Measurements from ENCODE around the gene NUP210. TPM values are rescaled to one million over a fixed set of nuclear protein-coding genes. Genes with fewer than 3 reads are reported as not detected.

NUP210 gene
- total and polyA plus RNA-seq, 3 donors from 2014 or later, result 26.2 to 44.0 (median 37.4) TPM

DNA sequence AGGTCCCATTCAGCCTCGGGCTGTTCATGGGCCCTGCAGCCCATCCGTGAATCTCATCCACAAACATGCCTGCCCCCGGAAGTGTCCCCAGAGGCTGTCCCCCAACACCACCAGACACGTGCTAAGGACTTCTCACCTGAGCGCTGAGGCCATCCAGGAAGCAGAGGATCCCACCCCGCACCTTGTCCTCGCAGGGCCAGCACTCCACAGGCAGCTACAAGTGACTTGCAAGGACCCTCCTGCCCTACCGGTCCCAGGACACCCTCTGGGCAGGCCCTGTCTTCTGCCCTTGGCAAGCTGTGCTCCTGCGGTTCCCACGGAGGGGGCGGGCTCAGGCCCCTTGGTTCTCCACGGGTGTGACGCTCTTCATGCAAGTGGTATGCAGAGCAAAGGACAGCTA is 146.0 kb downstream of the NUP210 start:
- Histone ChIP-seq H3K9me3 (no peaks in the 10 kb centered on the region), H3K36me3 (ENCODE audit: low read depth, missing control alignments) (no peaks in the 10 kb centered on the region), H3K4me1 (peaks cover 19% of the 10 kb centered on the region), H3K27ac (no peak overlapping the region), H3K27me3 (no peaks in the 10 kb centered on the region), H3K4me3 (no peak overlapping the region)
- no peak for TF ChIP-seq POLR2A (IDR thresholded peaks at IDR 0.05)
- TF ChIP-seq, protein P1, sequence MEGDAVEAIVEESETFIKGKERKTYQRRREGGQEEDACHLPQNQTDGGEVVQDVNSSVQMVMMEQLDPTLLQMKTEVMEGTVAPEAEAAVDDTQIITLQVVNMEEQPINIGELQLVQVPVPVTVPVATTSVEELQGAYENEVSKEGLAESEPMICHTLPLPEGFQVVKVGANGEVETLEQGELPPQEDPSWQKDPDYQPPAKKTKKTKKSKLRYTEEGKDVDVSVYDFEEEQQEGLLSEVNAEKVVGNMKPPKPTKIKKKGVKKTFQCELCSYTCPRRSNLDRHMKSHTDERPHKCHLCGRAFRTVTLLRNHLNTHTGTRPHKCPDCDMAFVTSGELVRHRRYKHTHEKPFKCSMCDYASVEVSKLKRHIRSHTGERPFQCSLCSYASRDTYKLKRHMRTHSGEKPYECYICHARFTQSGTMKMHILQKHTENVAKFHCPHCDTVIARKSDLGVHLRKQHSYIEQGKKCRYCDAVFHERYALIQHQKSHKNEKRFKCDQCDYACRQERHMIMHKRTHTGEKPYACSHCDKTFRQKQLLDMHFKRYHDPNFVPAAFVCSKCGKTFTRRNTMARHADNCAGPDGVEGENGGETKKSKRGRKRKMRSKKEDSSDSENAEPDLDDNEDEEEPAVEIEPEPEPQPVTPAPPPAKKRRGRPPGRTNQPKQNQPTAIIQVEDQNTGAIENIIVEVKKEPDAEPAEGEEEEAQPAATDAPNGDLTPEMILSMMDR (IDR thresholded peaks at IDR 0.05), result no peak
- intact Hi-C loops (cut with DNase I; ENCODE audit: low total_unique reads), result no loop called here
- no peak for DNase-seq
- WGBS, 2 donors, result 78 to 84% methylated on average over 5 to 13 of the region's 13 CpGs

DNA sequence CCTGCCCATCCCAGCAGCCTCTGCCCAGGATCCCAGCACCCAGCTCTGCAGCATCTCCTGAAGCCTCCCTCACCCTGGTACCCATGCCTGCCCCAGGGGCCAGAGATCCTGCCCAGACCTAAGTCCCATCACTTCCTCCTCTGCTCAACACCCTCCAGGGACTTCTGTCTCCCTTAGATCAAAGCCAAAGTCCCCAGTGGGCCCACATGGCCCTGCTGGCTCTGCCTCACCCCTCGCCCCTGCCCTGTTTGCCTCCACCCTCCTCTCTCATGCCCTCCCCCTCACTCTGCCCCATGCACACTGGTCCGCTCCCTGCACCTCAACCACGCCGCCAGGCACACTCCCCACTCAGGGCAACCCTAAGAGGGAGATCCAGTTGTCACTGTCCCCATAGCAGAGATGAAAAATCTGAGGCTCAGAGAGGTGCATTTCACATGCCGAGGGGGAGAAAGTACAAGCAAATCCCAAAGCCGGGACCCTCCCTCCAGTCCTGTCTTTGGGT is 146.5 kb downstream of the NUP210 start:
- no peak for DNase-seq
- WGBS, 2 donors, result 83 to 93% methylated on average over 6 of the region's 6 CpGs
- Histone ChIP-seq H3K36me3 (ENCODE audit: low read depth, missing control alignments) (no peaks in the 10 kb centered on the region), H3K9me3 (no peaks in the 10 kb centered on the region), H3K4me3 (no peak overlapping the region), H3K27me3 (no peaks in the 10 kb centered on the region), H3K27ac (no peak overlapping the region), H3K4me1 (peaks cover 19% of the 10 kb centered on the region)
- intact Hi-C loops (cut with DNase I; ENCODE audit: low total_unique reads), result no loop called here
- TF ChIP-seq POLR2A (IDR thresholded peaks at IDR 0.05), result no peak
- TF ChIP-seq, protein P1 (IDR thresholded peaks at IDR 0.05), result no peak

DNA sequence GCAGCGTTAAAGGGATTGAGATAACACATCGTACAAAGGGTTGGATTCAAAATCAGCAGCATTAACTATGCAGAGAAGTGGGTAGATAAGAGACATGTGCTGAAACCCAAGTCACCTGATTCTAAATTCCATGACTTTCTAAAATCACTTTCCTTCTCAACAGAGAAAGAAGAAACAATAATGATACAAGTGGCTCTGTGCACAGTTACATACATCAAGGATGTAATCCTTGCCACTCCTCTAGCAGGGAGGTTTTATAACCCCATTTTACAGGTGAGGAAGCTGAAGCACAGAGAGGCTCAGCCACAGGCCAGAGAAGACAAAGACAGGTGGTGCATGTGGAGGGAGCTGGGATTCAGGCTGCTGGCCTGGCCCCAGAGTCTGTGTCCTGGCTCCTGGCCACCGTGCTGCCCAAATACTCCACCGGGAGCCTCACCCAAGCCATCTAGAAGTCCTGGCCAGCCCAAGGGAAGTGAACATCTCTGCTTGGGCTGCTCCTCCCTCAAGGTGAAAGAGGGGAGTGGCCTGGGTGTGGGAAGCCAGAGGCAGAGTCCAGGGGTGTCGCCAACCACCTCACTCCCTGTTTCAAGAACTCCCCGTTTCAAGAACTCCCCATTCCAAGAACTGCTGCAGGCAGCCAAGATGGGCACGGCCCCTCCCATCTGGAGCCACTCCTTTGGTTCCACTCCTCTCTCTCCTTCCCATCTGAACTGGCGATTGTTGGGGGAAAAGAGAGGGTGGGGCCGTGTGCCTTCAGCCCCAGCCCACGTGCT is 147.1 kb downstream of the NUP210 start:
- no peaks in the 10 kb centered on the region for H3K27me3 ChIP-seq
- DNase-seq, result no peak
- H3K9me3 ChIP-seq, result no peaks in the 10 kb centered on the region
- TF ChIP-seq, protein P1 (IDR thresholded peaks at IDR 0.05), result no peak
- no peak for TF ChIP-seq POLR2A (IDR thresholded peaks at IDR 0.05)
- H3K4me3 ChIP-seq, result no peak overlapping the region
- no peak overlapping the region for H3K27ac ChIP-seq
- peaks cover 19% of the 10 kb centered on the region for H3K4me1 ChIP-seq
- no peaks in the 10 kb centered on the region for H3K36me3 ChIP-seq (ENCODE audit: low read depth, missing control alignments)
- intact Hi-C loops (cut with DNase I; ENCODE audit: low total_unique reads), result no loop called here
- WGBS, 2 donors, result 71 to 77% methylated on average over 10 of the region's 10 CpGs

DNA sequence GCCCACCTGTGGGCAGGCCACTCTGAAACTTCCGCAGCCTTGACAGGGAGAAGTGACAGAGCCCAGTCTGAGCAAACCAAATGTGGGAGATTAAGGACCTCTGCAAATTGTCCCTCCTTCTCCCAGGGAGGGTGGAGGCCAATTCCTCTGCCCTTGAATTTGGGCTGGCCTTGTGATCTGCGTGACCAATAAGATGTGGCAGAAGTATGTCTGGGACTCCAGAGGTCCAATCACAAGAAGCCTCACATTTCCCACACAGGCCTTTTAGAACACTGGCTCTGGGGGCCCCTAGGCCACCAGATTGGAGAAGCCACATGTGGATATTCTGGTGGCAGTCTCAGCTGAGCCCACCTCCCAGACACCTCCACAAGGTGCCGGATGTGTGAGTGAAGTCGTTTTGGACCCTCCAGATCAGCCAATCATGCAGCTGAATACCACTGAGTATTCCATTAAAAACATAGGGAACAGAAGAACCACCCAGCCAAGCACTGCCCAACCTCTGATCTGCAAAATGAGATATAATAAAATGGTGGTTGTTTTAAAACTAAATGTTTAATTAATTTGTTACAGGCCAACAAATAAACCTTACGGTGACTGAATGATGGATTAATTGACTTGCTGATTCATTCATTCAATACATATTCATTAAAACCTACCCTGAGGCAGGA is 150.3 kb downstream of the NUP210 start:
- H3K4me1 ChIP-seq, result no peaks in the 10 kb centered on the region
- intact Hi-C loops (cut with DNase I; ENCODE audit: low total_unique reads), result no loop called here
- no peak for DNase-seq
- no peaks in the 10 kb centered on the region for H3K9me3 ChIP-seq
- TF ChIP-seq, protein P1 (IDR thresholded peaks at IDR 0.05), result no peak
- no peak for TF ChIP-seq POLR2A (IDR thresholded peaks at IDR 0.05)
- 90 to 95% methylated on average over 4 to 5 of the region's 5 CpGs for WGBS, 2 donors
- no peaks in the 10 kb centered on the region for H3K27me3 ChIP-seq
- no peak overlapping the region for H3K27ac ChIP-seq
- no peaks in the 10 kb centered on the region for H3K36me3 ChIP-seq (ENCODE audit: low read depth, missing control alignments)
- H3K4me3 ChIP-seq, result no peak overlapping the region

Data from testis (tissue), 3 donors.